HepG2 (cell line): ENCODE data around the gene SPHK1. TPM values are rescaled to one million over a fixed set of nuclear protein-coding genes. Genes with fewer than 3 reads are reported as not detected.
A peak's percentile ranks its signal among the peaks of the same experiment; 100 is the strongest.

Experiments
- CHCHD3 ChIP-seq: sonication (generic); formaldehyde crosslinking; IDR thresholded peaks from 2 replicates; pipeline ENCODE4 v1.8.0; 2022; ENCODE audit warnings: mild to moderate bottlenecking, missing genetic modification reagents, moderate library complexity
- FIP1L1 ChIP-seq: fragments of 200-400 bp; formaldehyde crosslinking; IDR thresholded peaks from 2 replicates; pipeline ENCODE4 v1.6.1; 2018; ENCODE audit warnings: low read depth, mild to moderate bottlenecking, low read length, moderate library complexity, borderline replicate concordance; ENCODE audit not compliant: insufficient read depth
- FOXA3 ChIP-seq: IDR thresholded peaks from 2 replicates; pipeline ENCODE4 v1.6.1; 2016; ENCODE audit warnings: missing genetic modification reagents, missing compliant biosample characterization
- GPBP1L1 ChIP-seq: sonication (generic); formaldehyde crosslinking; IDR thresholded peaks from 2 replicates; pipeline ENCODE4 v1.5.0; 2020; ENCODE audit warnings: mild to moderate bottlenecking, missing genetic modification reagents
- JUNB ChIP-seq: sonication (generic); formaldehyde crosslinking; IDR thresholded peaks from 2 replicates; pipeline ENCODE4 v1.8.0; 2022; ENCODE audit warnings: missing genetic modification reagents, mild to moderate bottlenecking, borderline replicate concordance
- KDM1A ChIP-seq: IDR thresholded peaks from 2 replicates; pipeline ENCODE4 v1.6.1; 2016; ENCODE audit warnings: missing compliant biosample characterization
- MBD4 ChIP-seq: IDR thresholded peaks from 2 replicates; pipeline ENCODE4 v1.6.1; 2012; ENCODE audit warnings: low read length, inconsistent platforms, borderline replicate concordance
- MTERF4 ChIP-seq: sonication (generic); formaldehyde crosslinking; IDR thresholded peaks from 2 replicates; pipeline ENCODE4 v1.8.0; 2023; ENCODE audit warnings: mild to moderate bottlenecking, missing genetic modification reagents
- MXD1 ChIP-seq: sonication (generic); formaldehyde crosslinking; IDR thresholded peaks from 2 replicates; pipeline ENCODE4 v1.4.0; 2020; ENCODE audit warnings: mild to moderate bottlenecking, missing genetic modification reagents
- NR2F1 ChIP-seq, 2 experiments: fragments of 450-650 bp in 1 of 2; formaldehyde crosslinking in 1 of 2; IDR thresholded peaks; 2 replicates each; pipeline versions ENCODE4 v1.5.0 to v1.6.1; 2016 to 2020; ENCODE audit warnings: mild to moderate bottlenecking in 1 of 2, missing compliant biosample characterization in 1 of 2, missing genetic modification reagents in 1 of 2, moderate library complexity in 1 of 2
- REPIN1 ChIP-seq: sonication (generic); formaldehyde crosslinking; IDR thresholded peaks from 2 replicates; pipeline ENCODE4 v1.8.0; 2022; ENCODE audit warnings: missing genetic modification reagents, low read depth, mild to moderate bottlenecking, borderline replicate concordance
- ZC3H13 ChIP-seq: sonication (generic); formaldehyde crosslinking; IDR thresholded peaks from 2 replicates; pipeline ENCODE4 v1.8.1; 2023; ENCODE audit warnings: mild to moderate bottlenecking, missing genetic modification reagents, moderate library complexity
- ZNF431 ChIP-seq: sonication (generic); formaldehyde crosslinking; IDR thresholded peaks from 2 replicates; pipeline ENCODE4 v1.9.0; 2022; ENCODE audit warnings: missing genetic modification reagents, low read depth, mild to moderate bottlenecking, borderline replicate concordance
- ZNF501 ChIP-seq: sonication (generic); formaldehyde crosslinking; IDR thresholded peaks from 2 replicates; pipeline ENCODE4 v1.5.1; 2020; ENCODE audit warnings: mild to moderate bottlenecking, moderate library complexity, missing genetic modification reagents
- ZNF646 ChIP-seq: sonication (generic); formaldehyde crosslinking; IDR thresholded peaks from 2 replicates; pipeline ENCODE4 v1.9.0; 2021; ENCODE audit warnings: mild to moderate bottlenecking, missing genetic modification reagents
- ZNF746 ChIP-seq: sonication (generic); formaldehyde crosslinking; IDR thresholded peaks from 2 replicates; pipeline ENCODE4 v1.8.0; 2022; ENCODE audit warnings: mild to moderate bottlenecking, missing genetic modification reagents
- ZSCAN21 ChIP-seq: sonication (generic); formaldehyde crosslinking; IDR thresholded peaks from 2 replicates; pipeline ENCODE4 v1.8.0; 2022; ENCODE audit warnings: mild to moderate bottlenecking, missing genetic modification reagents, moderate library complexity, borderline replicate concordance
- polyA plus RNA-seq, 8 experiments: library from polyadenylated mRNA; depleted of rRNA in 3 of 8; stranded (reverse) in 7 of 8; unstranded in 1 of 8; fragments of >200 nt; fragmentation: Illumina TruSeq in 4 of 8; extraction: Trizol in 4 of 8; gene quantifications; 2 replicates each; pipeline versions ENCODE4 v1.2.1 to v1.2.3, GENCODE V29; 2011 to 2016; ENCODE audit warnings: low read depth in 4 of 8, missing spikeins in 1 of 8, mixed read lengths in 1 of 8; ENCODE audit not compliant: insufficient read depth in 1 of 8
- total RNA-seq, 5 experiments: library from RNA; depleted of rRNA; stranded (reverse); fragments of >200 nt; fragmentation: Illumina TruSeq; extraction: Trizol; gene quantifications; 2 replicates each; pipeline ENCODE4 v1.2.3, GENCODE V29; 2016; ENCODE audit warnings: low read depth in 1 of 5
- TF ChIP-seq, protein P1 (sequence below): IDR thresholded peaks from 2 replicates; pipeline ENCODE4 v1.6.1; 2016; ENCODE audit warnings: missing compliant biosample characterization, missing genetic modification reagents, borderline replicate concordance

The SPHK1 gene
- total and polyA plus RNA-seq, 2 of the 13 experiments (the other 11 are each of a cell fraction or from before 2014, with no cell fraction given), result 129 to 160 TPM

GRCh38 chr17:76383546-76384221, 725 bp upstream of the SPHK1 start (continued):
- 0 out of 2 replicates have a peak, but pooled peaks have one; percentile 22 for TF ChIP-seq ZNF646 (CRISPR knock-in tag)
- no peak for TF ChIP-seq GPBP1L1
- TF ChIP-seq JUNB (CRISPR knock-in tag), result no peak; the same call in 1 of the 2 replicates
- TF ChIP-seq FIP1L1, result peak; percentile 81; the same call in 1 of the 2 replicates
- TF ChIP-seq MBD4, result no peak
- no peak for TF ChIP-seq ZSCAN21
- TF ChIP-seq FOXA3, result no peak; the same call in 1 of the 2 replicates
- TF ChIP-seq ZNF431 (CRISPR knock-in tag), result no peak
- TF ChIP-seq MXD1 (CRISPR knock-in tag), result peak; percentile 74
- TF ChIP-seq, protein P1, sequence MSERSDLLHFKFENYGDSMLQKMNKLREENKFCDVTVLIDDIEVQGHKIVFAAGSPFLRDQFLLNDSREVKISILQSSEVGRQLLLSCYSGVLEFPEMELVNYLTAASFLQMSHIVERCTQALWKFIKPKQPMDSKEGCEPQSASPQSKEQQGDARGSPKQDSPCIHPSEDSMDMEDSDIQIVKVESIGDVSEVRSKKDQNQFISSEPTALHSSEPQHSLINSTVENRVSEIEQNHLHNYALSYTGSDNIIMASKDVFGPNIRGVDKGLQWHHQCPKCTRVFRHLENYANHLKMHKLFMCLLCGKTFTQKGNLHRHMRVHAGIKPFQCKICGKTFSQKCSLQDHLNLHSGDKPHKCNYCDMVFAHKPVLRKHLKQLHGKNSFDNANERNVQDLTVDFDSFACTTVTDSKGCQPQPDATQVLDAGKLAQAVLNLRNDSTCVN (CRISPR knock-in tag), result 0 out of 2 replicates have a peak, but pooled peaks have one; percentile 34
- TF ChIP-seq CHCHD3 (CRISPR knock-in tag), result peak; percentile 72; the same call in 1 of the 2 replicates
- no peak for TF ChIP-seq ZNF746 (CRISPR knock-in tag)
- 0 out of 2 replicates have a peak, but pooled peaks have one; percentile 16 for TF ChIP-seq REPIN1 (CRISPR knock-in tag)
- no peak for TF ChIP-seq NR2F1 (CRISPR knock-in tag; IDR thresholded peaks at IDR 0.05)
- no peak for TF ChIP-seq KDM1A (CRISPR knock-in tag)
- TF ChIP-seq MTERF4 (CRISPR knock-in tag), result peak; percentile 24; the same call in 1 of the 2 replicates
- TF ChIP-seq ZNF501 (CRISPR knock-in tag), result peak; percentile 21; the same call in 1 of the 2 replicates
- TF ChIP-seq ZC3H13, result peak; percentile 98
